Activated naive CD4-positive, alpha-beta T cell treated with anti-CD3 and anti-CD28 coated beads, Interleukin-2, amount 10 ng/mL, durations not matched to agents 7 days and 5 days (primary cell): Measurements from ENCODE around the gene ASS1.

Experiments
- CTCF ChIA-PET: fragments of 350-600 bp; sonication (Branson Sonifier 250); formaldehyde crosslinking; loops from one replicate; lab custom pipeline; 2021; ENCODE audit warnings: antibody characterized with exemption; lab: Charles Lee
- DNase-seq: peaks from one replicate; pipeline ENCODE4 v3.0.0-alpha.2; 2020
- H3K27ac Mint-ChIP-seq: one replicate; pipeline ENCODE4 v1.8.0; 2021; ENCODE audit warnings: mild to moderate bottlenecking, moderate library complexity, mixed read lengths
- H3K27me3 Mint-ChIP-seq: one replicate; pipeline ENCODE4 v1.8.0; 2021; ENCODE audit warnings: mild to moderate bottlenecking, mixed read lengths
- H3K36me3 Mint-ChIP-seq: one replicate; pipeline ENCODE4 v1.8.0; 2021; ENCODE audit warnings: mixed read lengths
- H3K4me1 Mint-ChIP-seq: one replicate; pipeline ENCODE4 v1.8.0; 2021; ENCODE audit warnings: mixed read lengths
- H3K4me3 Mint-ChIP-seq: one replicate; pipeline ENCODE4 v1.8.0; 2021; ENCODE audit warnings: mild to moderate bottlenecking, moderate library complexity, mixed read lengths
- H3K9me3 Mint-ChIP-seq: one replicate; pipeline ENCODE4 v1.8.0; 2021; ENCODE audit warnings: mixed read lengths

The ASS1 gene

GRCh38 chr9:130409246-130409645, 35.5 kb upstream of the ASS1 start:
- H3K4me3 Mint-ChIP-seq: no peak overlapping the region

GRCh38 chr9:130410443-130410842, 34.3 kb upstream of the ASS1 start:
- CTCF ChIA-PET: no interaction called here
- Mint-ChIP-seq H3K36me3 (no peaks in the 10 kb centered on the region), H3K27me3 (peaks cover 21% of the 10 kb centered on the region), H3K9me3 (no peaks in the 10 kb centered on the region), H3K4me3 (no peak overlapping the region), H3K27ac (no peak overlapping the region), H3K4me1 (no peaks in the 10 kb centered on the region)
- DNase-seq: no peak

More at GRCh38 chr9:130409246-130409645, 35.5 kb upstream of the ASS1 start:
- Mint-ChIP-seq H3K4me1 (no peaks in the 10 kb centered on the region), H3K27me3 (peaks cover 21% of the 10 kb centered on the region), H3K9me3 (no peaks in the 10 kb centered on the region), H3K36me3 (no peaks in the 10 kb centered on the region), H3K27ac (no peak overlapping the region)
- CTCF ChIA-PET: no interaction called here
- no peak for DNase-seq

GRCh38 chr9:130411566-130411915, 33.2 kb upstream of the ASS1 start:
- DNase-seq: no peak
- Mint-ChIP-seq H3K36me3 (no peaks in the 10 kb centered on the region), H3K9me3 (no peaks in the 10 kb centered on the region), H3K27me3 (peaks cover 25% of the 10 kb centered on the region), H3K27ac (no peak overlapping the region), H3K4me1 (no peaks in the 10 kb centered on the region), H3K4me3 (no peak overlapping the region)
- CTCF ChIA-PET: no interaction called here

GRCh38 chr9:130414081-130414731, 30.6 kb upstream of the ASS1 start:
- Mint-ChIP-seq H3K36me3 (no peaks in the 10 kb centered on the region), H3K4me3 (no peak overlapping the region), H3K27ac (no peak overlapping the region), H3K9me3 (no peaks in the 10 kb centered on the region), H3K27me3 (peaks cover 21% of the 10 kb centered on the region), H3K4me1 (no peaks in the 10 kb centered on the region)
- no peak for DNase-seq
- CTCF ChIA-PET: no interaction called here

- CTCF ChIA-PET: no interaction called here
- DNase-seq: no peak
- peaks cover 21% of the 10 kb centered on the region for H3K27me3 Mint-ChIP-seq
- H3K9me3 Mint-ChIP-seq: no peaks in the 10 kb centered on the region
- no peaks in the 10 kb centered on the region for H3K4me1 Mint-ChIP-seq
- no peak overlapping the region for H3K4me3 Mint-ChIP-seq
- H3K27ac Mint-ChIP-seq: no peak overlapping the region
- H3K36me3 Mint-ChIP-seq: no peaks in the 10 kb centered on the region
These were observed 29.6 kb upstream of the ASS1 start for GRCh38 chr9:130414910-130415746.

- no peak for DNase-seq
- CTCF ChIA-PET: interaction anchor here (0.9 to 1.0 kb wide), 2 partner anchors 18 to 310 kb away, joined by 3 to 4 read pairs; no protein-coding TSS in a partner anchor
- H3K27ac Mint-ChIP-seq: no peak overlapping the region
- no peaks in the 10 kb centered on the region for H3K36me3 Mint-ChIP-seq
- no peaks in the 10 kb centered on the region for H3K4me1 Mint-ChIP-seq
- no peaks in the 10 kb centered on the region for H3K9me3 Mint-ChIP-seq
- peaks cover 21% of the 10 kb centered on the region for H3K27me3 Mint-ChIP-seq
- no peak overlapping the region for H3K4me3 Mint-ChIP-seq
These were observed 27.2 kb upstream of the ASS1 start for GRCh38 chr9:130417602-130418001.

GRCh38 chr9:130418776-130419175, 26.0 kb upstream of the ASS1 start:
- no peak for DNase-seq
- Mint-ChIP-seq H3K27me3 (peaks cover 20% of the 10 kb centered on the region), H3K9me3 (no peaks in the 10 kb centered on the region), H3K4me1 (no peaks in the 10 kb centered on the region), H3K4me3 (no peak overlapping the region), H3K36me3 (no peaks in the 10 kb centered on the region), H3K27ac (no peak overlapping the region)
- CTCF ChIA-PET: no interaction called here

- H3K4me1 Mint-ChIP-seq: no peaks in the 10 kb centered on the region
- H3K27me3 Mint-ChIP-seq: peaks cover 20% of the 10 kb centered on the region
- no peaks in the 10 kb centered on the region for H3K9me3 Mint-ChIP-seq
- H3K36me3 Mint-ChIP-seq: no peaks in the 10 kb centered on the region
- no peak overlapping the region for H3K4me3 Mint-ChIP-seq
- CTCF ChIA-PET: no interaction called here
- H3K27ac Mint-ChIP-seq: no peak overlapping the region
- DNase-seq: no peak
These were observed 25.2 kb upstream of the ASS1 start for GRCh38 chr9:130419521-130420035.

- H3K36me3 Mint-ChIP-seq: no peaks in the 10 kb centered on the region
- no peak overlapping the region for H3K27ac Mint-ChIP-seq
- CTCF ChIA-PET: no interaction called here
- H3K9me3 Mint-ChIP-seq: no peaks in the 10 kb centered on the region
- H3K27me3 Mint-ChIP-seq: peaks cover 21% of the 10 kb centered on the region
- no peak overlapping the region for H3K4me3 Mint-ChIP-seq
- H3K4me1 Mint-ChIP-seq: no peaks in the 10 kb centered on the region
- no peak for DNase-seq
These were observed 23.5 kb upstream of the ASS1 start for GRCh38 chr9:130421154-130421801.

- Mint-ChIP-seq H3K9me3 (no peaks in the 10 kb centered on the region), H3K4me1 (no peaks in the 10 kb centered on the region), H3K27me3 (peaks cover 21% of the 10 kb centered on the region), H3K36me3 (no peaks in the 10 kb centered on the region), H3K4me3 (no peak overlapping the region), H3K27ac (no peak overlapping the region)
- CTCF ChIA-PET: no interaction called here
- no peak for DNase-seq
These were observed 22.9 kb upstream of the ASS1 start for GRCh38 chr9:130421802-130422276.

GRCh38 chr9:130422546-130422945, 22.2 kb upstream of the ASS1 start:
- H3K27ac Mint-ChIP-seq: no peak overlapping the region
- H3K9me3 Mint-ChIP-seq: no peaks in the 10 kb centered on the region
- CTCF ChIA-PET: no interaction called here
- H3K4me3 Mint-ChIP-seq: no peak overlapping the region
- no peaks in the 10 kb centered on the region for H3K36me3 Mint-ChIP-seq
- peaks cover 21% of the 10 kb centered on the region for H3K27me3 Mint-ChIP-seq
- H3K4me1 Mint-ChIP-seq: no peaks in the 10 kb centered on the region
- no peak for DNase-seq

- H3K36me3 Mint-ChIP-seq: no peaks in the 10 kb centered on the region
- no peaks in the 10 kb centered on the region for H3K9me3 Mint-ChIP-seq
- no peak overlapping the region for H3K4me3 Mint-ChIP-seq
- no peak overlapping the region for H3K27ac Mint-ChIP-seq
- no peaks in the 10 kb centered on the region for H3K4me1 Mint-ChIP-seq
- CTCF ChIA-PET: no interaction called here
- peaks cover 25% of the 10 kb centered on the region for H3K27me3 Mint-ChIP-seq
- DNase-seq: no peak
These were observed 21.5 kb upstream of the ASS1 start for GRCh38 chr9:130423272-130423671.

- DNase-seq: no peak
- H3K9me3 Mint-ChIP-seq: no peaks in the 10 kb centered on the region
- H3K27me3 Mint-ChIP-seq: peaks cover 31% of the 10 kb centered on the region
- CTCF ChIA-PET: no interaction called here
- H3K4me1 Mint-ChIP-seq: no peaks in the 10 kb centered on the region
- no peak overlapping the region for H3K4me3 Mint-ChIP-seq
- H3K36me3 Mint-ChIP-seq: no peaks in the 10 kb centered on the region
- no peak overlapping the region for H3K27ac Mint-ChIP-seq
These were observed 19.9 kb upstream of the ASS1 start for GRCh38 chr9:130424595-130425454.
